Stimulated activated CD4-positive, alpha-beta T cell treated with anti-CD3 and anti-CD28 coated beads, Interleukin-4, amount 100 ng/mL, for 48 hours (primary cell): ENCODE results near the gene TM9SF4.
"Not testable (repeated sequence)": the region's sequence is repeated elsewhere in the genome, so short reads cannot be mapped to it uniquely, and the experiment has no call there.

Experiments used
- DNase-seq, 2 donors: peaks; one replicate each; pipeline ENCODE4 v3.0.0-alpha.2; 2020; ENCODE audit warnings: low read depth in 2 of 2

Gene TM9SF4

GRCh38 chr20:32155017-32155981, 45.8 kb downstream of the TM9SF4 start:
- no peak for DNase-seq

- DNase-seq: no peak
Observed at GRCh38 chr20:32157611-32158010, 48.1 kb downstream of the TM9SF4 start.

GRCh38 chr20:32158351-32158750, 48.8 kb downstream of the TM9SF4 start:
- DNase-seq: no peak

GRCh38 chr20:32158943-32159660, 49.6 kb downstream of the TM9SF4 start:
- no peak for DNase-seq

GRCh38 chr20:32159766-32160221, 50.3 kb downstream of the TM9SF4 start:
- no peak for DNase-seq

GRCh38 chr20:32160341-32160740, 50.8 kb downstream of the TM9SF4 start:
- no peak for DNase-seq

GRCh38 chr20:32162351-32162750, 52.8 kb downstream of the TM9SF4 start:
- DNase-seq: no peak

- DNase-seq: no peak
Observed at GRCh38 chr20:32163951-32164350, 54.4 kb downstream of the TM9SF4 start.

GRCh38 chr20:32164984-32165735, 55.6 kb downstream of the TM9SF4 start:
- no peak for DNase-seq

- DNase-seq: no peak
Observed at GRCh38 chr20:32165836-32166545, 56.5 kb downstream of the TM9SF4 start.

- DNase-seq: no peak
Observed at GRCh38 chr20:32167552-32167951, 58.0 kb downstream of the TM9SF4 start.

- no peak for DNase-seq
Observed at GRCh38 chr20:32168184-32168910, 58.8 kb downstream of the TM9SF4 start.

GRCh38 chr20:32177696-32178095, 68.2 kb downstream of the TM9SF4 start:
- not testable (repeated sequence) for DNase-seq

GRCh38 chr20:32179515-32179914, 70.0 kb downstream of the TM9SF4 start:
- no peak for DNase-seq

- DNase-seq: no peak
Observed at GRCh38 chr20:32179934-32180333, 70.4 kb downstream of the TM9SF4 start.

- DNase-seq: no peak
Observed at GRCh38 chr20:32181606-32182005, 72.1 kb downstream of the TM9SF4 start.

- DNase-seq: no peak
Observed at GRCh38 chr20:32183947-32184635, 74.6 kb downstream of the TM9SF4 start.

- DNase-seq: no peak
Observed at GRCh38 chr20:32184961-32185603, 75.6 kb downstream of the TM9SF4 start.

- no peak for DNase-seq
Observed at GRCh38 chr20:32186506-32186905, 77.0 kb downstream of the TM9SF4 start.
